Lower leg skin (tissue), 4 donors: Measurements from ENCODE around the gene PIGS. TPM values are rescaled to one million over a fixed set of nuclear protein-coding genes. Genes with fewer than 3 reads are reported as not detected.

ENCODE experiments used
- DNase-seq, 2 donors: peaks; one replicate each; pipeline ENCODE4 v3.0.0-alpha.2; 2019; ENCODE audit warnings: low spot score in 2 of 2
- H3K4me3 ChIP-seq: fragments of 200-600 bp; sonication (generic); 2 replicates; pipeline ENCODE4 v1.5.1; 2017; ENCODE audit warnings: mild to moderate bottlenecking, low read depth; ENCODE audit not compliant: poor library complexity, severe bottlenecking
- CTCF ChIP-seq, 3 donors: fragments of 450-650 bp; IDR thresholded peaks; one replicate each; pipeline ENCODE4 v1.5.1; 2016; ENCODE audit warnings: antibody characterized with exemption in 3 of 3, mild to moderate bottlenecking in 3 of 3, moderate library complexity in 2 of 3
- POLR2A ChIP-seq, 2 donors: fragments of 450-650 bp; IDR thresholded peaks; one replicate each; pipeline ENCODE4 v1.6.1; 2016 to 2017; ENCODE audit warnings: antibody characterized with exemption in 2 of 2, mild to moderate bottlenecking in 1 of 2, moderate library complexity in 1 of 2
- WGBS, 2 donors: methylation state at CpG; one replicate each; pipeline ENCODE4 v1.1.5; 2018; 5-methylcytosine and 5-hydroxymethylcytosine counted together
- intact Hi-C: fragments of 100-400 bp; cut with DNase I; formaldehyde crosslinking; loops from one replicate; pipeline ENCODE4 v1.15.0; 2023; ENCODE audit warnings: low total_unique reads
- total RNA-seq, 4 donors: library from RNA; depleted of rRNA; stranded (reverse); fragments of >200 nt; gene quantifications; one replicate each; pipeline ENCODE4 v1.1.0, GENCODE V29; 2016

PIGS gene
- 10 to 100 TPM; 57.6 to 84.0 (median 75.1) TPM for total RNA-seq

GRCh38 chr17:28571361-28572122 lies at the start of gene PIGS:
Gene PIGS, minus strand, starts transcription at chr17:28571524. Its CDS starts 28 bp downstream, at chr17:28571496.
- DNase-seq = peak; percentile 93 to 99
- TF ChIP-seq POLR2A (IDR thresholded peaks at IDR 0.05) (peak in 1 of 2 donors; percentile 3), CTCF (IDR thresholded peaks at IDR 0.05) (no peak)
- H3K4me3 ChIP-seq = peak within 1 kb of the TSS; percentile 94
- WGBS, 2 donors = 0% methylated on average over 34 to 49 of the region's 49 CpGs
- intact Hi-C loops = no loop called here

GRCh38 chr17:28620010-28620409 lies 48.7 kb upstream of the PIGS start:
- no peak for DNase-seq
- TF ChIP-seq CTCF (IDR thresholded peaks at IDR 0.05) = no peak
- TF ChIP-seq POLR2A (IDR thresholded peaks at IDR 0.05) = no peak
- WGBS, 2 donors = 76 to 87% methylated on average over 2 of the region's 2 CpGs
- intact Hi-C loops = no loop called here
- no peak overlapping the region for H3K4me3 ChIP-seq

- 92 to 94% methylated on average over 3 of the region's 3 CpGs for WGBS, 2 donors
- H3K4me3 ChIP-seq = no peak overlapping the region
- intact Hi-C loops = no loop called here
- TF ChIP-seq POLR2A (IDR thresholded peaks at IDR 0.05) (no peak), CTCF (IDR thresholded peaks at IDR 0.05) (no peak)
- DNase-seq = no peak
These were observed 47.1 kb upstream of the PIGS start for GRCh38 chr17:28618464-28618863.

- intact Hi-C loops = no loop called here
- WGBS, 2 donors = 78 to 87% methylated on average over 7 of the region's 7 CpGs
- TF ChIP-seq CTCF (IDR thresholded peaks at IDR 0.05) (no peak), POLR2A (IDR thresholded peaks at IDR 0.05) (no peak)
- H3K4me3 ChIP-seq = no peak overlapping the region
- DNase-seq = peak in 1 of 2 donors; percentile 61
These were observed 45.0 kb upstream of the PIGS start for GRCh38 chr17:28616281-28616680.

- no peak overlapping the region for H3K4me3 ChIP-seq
- 88% methylated on average over 4 of the region's 4 CpGs for WGBS, 2 donors
- TF ChIP-seq POLR2A (IDR thresholded peaks at IDR 0.05) (no peak), CTCF (IDR thresholded peaks at IDR 0.05) (no peak)
- peak in 1 of 2 donors; percentile 53 for DNase-seq
- intact Hi-C loops = no loop called here
These were observed 44.1 kb upstream of the PIGS start for GRCh38 chr17:28615260-28615940.
